ENCODE results near the gene HDX. TPM values are rescaled to one million over a fixed set of nuclear protein-coding genes. Genes with fewer than 3 reads are reported as not detected.
"Not testable (repeated sequence)": the region's sequence is repeated elsewhere in the genome, so short reads cannot be mapped to it uniquely, and the experiment has no call there.

The HDX gene
- total and polyA plus RNA-seq, 2 of the 13 experiments (the other 11 are each of a cell fraction or from before 2014, with no cell fraction given): 0.20 TPM; not detected in 1

DNA sequence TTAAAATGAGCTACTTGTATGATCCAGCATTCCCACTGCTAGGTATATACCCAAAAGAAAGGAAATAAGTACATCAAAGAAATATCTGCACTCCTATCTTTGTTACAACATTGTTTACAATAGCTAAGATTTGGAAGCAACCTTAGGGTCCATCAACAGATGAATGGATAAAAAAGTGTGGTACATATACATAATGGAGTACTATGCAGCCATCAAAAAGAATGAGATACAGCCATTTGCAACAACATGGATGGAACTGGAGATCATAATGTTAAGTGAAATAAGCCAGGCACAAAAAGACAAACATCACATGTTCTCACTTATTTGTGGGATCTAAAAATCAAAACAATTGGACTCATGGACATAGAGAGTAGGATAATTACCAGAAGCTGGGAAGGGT lies 186.3 kb downstream of the HDX start:
- H3K36me3 ChIP-seq (replicated peaks in 1 of 2; ENCODE audit: control insufficient read depth in 1 of 2, insufficient read depth in 2 of 2, low read length in 2 of 2); ATAC-seq; DNase-seq (ENCODE audit: low spot score); H3K79me2 ChIP-seq (ENCODE audit: insufficient read depth, low read length); H4K20me1 ChIP-seq (ENCODE audit: insufficient read depth, low read length); H3K4me3 ChIP-seq (replicated peaks in 1 of 3; ENCODE audit: insufficient read depth in 1 of 3, low read depth in 2 of 3, low read length in 3 of 3); FAIRE-seq; H3K27me3 ChIP-seq (ENCODE audit: control insufficient read depth in 1 of 2, insufficient read depth in 2 of 2, low read length in 2 of 2); H3K9me3 ChIP-seq (ENCODE audit: low read length); H3K4me2 ChIP-seq (ENCODE audit: low read depth, low read length); POLR2A ChIA-PET; intact Hi-C loops (cut with micrococcal nuclease; ENCODE audit: unreplicated experiment); in situ Hi-C loops (cut with HindIII; ENCODE audit: extremely low pct_ligation_motif_present, low pct_unique_long_range_greater_than_20kb); CTCF ChIA-PET (ENCODE audit: low intra/inter-chr PET ratio, low total read pairs); BruUV-seq (replicated peaks); H3K27ac ChIP-seq (ENCODE audit: extremely low read length, insufficient read depth, low read length); H3K4me1 ChIP-seq (ENCODE audit: insufficient read depth, low read length); H2AFZ ChIP-seq (ENCODE audit: low read length); H3K9ac ChIP-seq (ENCODE audit: insufficient read depth, low read depth, low read length): not testable (repeated sequence)

Small RNA genes lying within 50 kb of the gene (small RNA-seq; reads per million reads assigned to genes)
- gene AL450471.1 (ENCODE audit: insufficient read depth in 2 of 3, insufficient read length in 3 of 3, low read depth in 2 of 3, low replicate concordance in 1 of 3): 0 reads per million in 3 experiments
